Measurements from ENCODE around the gene CPNE6.

GRCh38 chr14:24103451-24103850 is 32.1 kb downstream of the CPNE6 start:
- TF ChIP-seq EZH2 (IDR thresholded peaks at IDR 0.05; ENCODE audit: borderline replicate concordance, low read depth, low read length, poor library complexity, severe bottlenecking) (no peak), CTCF (conservative IDR thresholded peaks at IDR 0.05; ENCODE audit: low read depth, low read length) (no peak)

All from A673 (cell line).